Measurements from ENCODE around the gene FRAT1. TPM values are rescaled to one million over a fixed set of nuclear protein-coding genes. Genes with fewer than 3 reads are reported as not detected.
A peak's percentile ranks its signal among the peaks of the same experiment; 100 is the strongest.

FRAT1 gene
- total and polyA plus RNA-seq, 11 donors = 1.1 to 5.2 (median 4.3) TPM

- intact Hi-C loops (cut with DNase I) = loop anchor here in 7 of 10 donors (1.0 to 5.0 kb wide), 5 partner anchors 27 to 460 kb away; partner anchors contain the start of genes FRAT2 (in 5 of the 7), FRAT1 (in 1 of the 7) and LCOR (in 1 of the 7)
- peak; percentile 99 to 100 (median 99) for ATAC-seq
- Histone ChIP-seq H3K9me3 (no peaks in the 10 kb centered on the region), H3K4me1 (peaks cover 0 to 12% (median 8%) of the 10 kb centered on the region in 12 donors), H3K36me3 (peaks cover 0 to 10% (median 6%) of the 10 kb centered on the region in 9 donors), H3K27me3 (no peaks in the 10 kb centered on the region), H3K27ac (peak within 1 kb of the TSS; percentile 75 to 98 (median 95)), H3K4me3 (peak within 1 kb of the TSS; percentile 70 to 100 (median 90))
- WGBS, 4 donors = 0% methylated on average over 38 to 55 of the region's 55 CpGs
- TF ChIP-seq POLR2A (IDR thresholded peaks at IDR 0.05) = peak in 1 of 2 donors; percentile 75
- peak in 3 of 12 donors; percentile 6 to 30 (median 19) for TF ChIP-seq CTCF (IDR thresholded peaks at IDR 0.05)
- peak; percentile 94 to 98 (median 97) for DNase-seq
Observed at GRCh38 chr10:97292097-97292861, 26.8 kb upstream of the FRAT1 start, which contains the start of gene ARHGAP19. TSS of gene ARHGAP19 (minus strand) at chr10:97292637. CDS start at chr10:97292627, 10 bp downstream.

- ATAC-seq = no peak
- H3K27me3 ChIP-seq = no peaks in the 10 kb centered on the region
- peaks cover 0 to 12% (median 8%) of the 10 kb centered on the region in 12 donors for H3K4me1 ChIP-seq
- WGBS, 4 donors = 59 to 64% (median 62%) methylated on average over 3 of the region's 3 CpGs
- H3K4me3 ChIP-seq = peak overlapping the region in 4 of 12 donors; percentile 75 to 99 (median 92)
- intact Hi-C loops (cut with DNase I) = loop anchor here in 7 of 10 donors (1.0 to 5.0 kb wide), 5 partner anchors 26 to 461 kb away; partner anchors contain the start of genes FRAT2 (in 5 of the 7), FRAT1 (in 1 of the 7) and LCOR (in 1 of the 7)
- DNase-seq = no peak
- H3K36me3 ChIP-seq = peaks cover 0 to 4% (median under 1%) of the 10 kb centered on the region in 9 donors
- no peaks in the 10 kb centered on the region for H3K9me3 ChIP-seq
- no peak for TF ChIP-seq POLR2A (IDR thresholded peaks at IDR 0.05)
- no peak for TF ChIP-seq CTCF (IDR thresholded peaks at IDR 0.05)
- peak overlapping the region in 1 of 12 donors; percentile 43 for H3K27ac ChIP-seq
Observed at GRCh38 chr10:97292862-97293198, 26.2 kb upstream of the FRAT1 start.

GRCh38 chr10:97297556-97298222 is 21.4 kb upstream of the FRAT1 start:
- Histone ChIP-seq H3K27ac (no peak overlapping the region), H3K9me3 (no peaks in the 10 kb centered on the region), H3K36me3 (no peaks in the 10 kb centered on the region), H3K4me3 (no peak overlapping the region), H3K4me1 (peaks cover 0 to 5% (median 0%) of the 10 kb centered on the region in 12 donors), H3K27me3 (no peaks in the 10 kb centered on the region)
- TF ChIP-seq CTCF (IDR thresholded peaks at IDR 0.05) (no peak), POLR2A (IDR thresholded peaks at IDR 0.05) (no peak)
- WGBS, 4 donors = 74 to 79% (median 74%) methylated on average over 8 of the region's 8 CpGs
- DNase-seq (no peak), ATAC-seq (no peak)
- intact Hi-C loops (cut with DNase I) = no loop called here

GRCh38 chr10:97298223-97298571 is 20.9 kb upstream of the FRAT1 start:
- peaks cover 0 to 5% (median 0%) of the 10 kb centered on the region in 12 donors for H3K4me1 ChIP-seq
- no peaks in the 10 kb centered on the region for H3K9me3 ChIP-seq
- WGBS, 4 donors = 60 to 66% (median 64%) methylated on average over 3 of the region's 3 CpGs
- no peak for TF ChIP-seq CTCF (IDR thresholded peaks at IDR 0.05)
- TF ChIP-seq POLR2A (IDR thresholded peaks at IDR 0.05) = no peak
- ATAC-seq (no peak), DNase-seq (no peak)
- no peaks in the 10 kb centered on the region for H3K36me3 ChIP-seq
- intact Hi-C loops (cut with DNase I) = no loop called here
- no peak overlapping the region for H3K27ac ChIP-seq
- H3K27me3 ChIP-seq = no peaks in the 10 kb centered on the region
- H3K4me3 ChIP-seq = no peak overlapping the region
